A549 (cell line): ENCODE measurements around the gene ADAMTS2.

Source experiments
- CBX8 ChIP-seq: fragments of 200-600 bp; sonication (generic); IDR thresholded peaks from 2 replicates; pipeline ENCODE4 v1.6.1; 2016
- NFE2L2 ChIP-seq: fragments of 150-350 bp; conservative IDR thresholded peaks from 2 replicates; pipeline ENCODE4 v1.6.1; 2014; ENCODE audit warnings: low read length
- PHF8 ChIP-seq: fragments of 200-600 bp; sonication (generic); IDR thresholded peaks from 2 replicates; pipeline ENCODE4 v1.6.1; 2016; ENCODE audit warnings: low read depth, mild to moderate bottlenecking, antibody characterized with exemption, moderate library complexity, borderline replicate concordance
- RFX5 ChIP-seq: fragments of 450-650 bp; IDR thresholded peaks from 2 replicates; pipeline ENCODE4 v1.7.1; 2014; ENCODE audit warnings: antibody characterized with exemption, mild to moderate bottlenecking, moderate library complexity
- RNF2 ChIP-seq: fragments of 200-600 bp; sonication (generic); IDR thresholded peaks from 2 replicates; pipeline ENCODE4 v1.6.1; 2016; ENCODE audit warnings: low read depth, mild to moderate bottlenecking, antibody characterized with exemption, moderate library complexity, borderline replicate concordance
- SMC3 ChIP-seq: fragments of >200 bp; sonication (Bioruptor Twin); formaldehyde crosslinking; IDR thresholded peaks from 3 replicates; pipeline ENCODE4 v1.6.1; 2018; ENCODE audit warnings: inconsistent platforms
- SREBF2 ChIP-seq: fragments of 450-650 bp; IDR thresholded peaks from 2 replicates; pipeline ENCODE4 v1.6.1; 2014; ENCODE audit warnings: mild to moderate bottlenecking, moderate library complexity
- TF ChIP-seq, protein P1 (sequence below): fragments of >200 bp; sonication (Bioruptor Twin); formaldehyde crosslinking; IDR thresholded peaks from 3 replicates; pipeline ENCODE4 v1.5.1; 2016

- TF ChIP-seq, protein P1, sequence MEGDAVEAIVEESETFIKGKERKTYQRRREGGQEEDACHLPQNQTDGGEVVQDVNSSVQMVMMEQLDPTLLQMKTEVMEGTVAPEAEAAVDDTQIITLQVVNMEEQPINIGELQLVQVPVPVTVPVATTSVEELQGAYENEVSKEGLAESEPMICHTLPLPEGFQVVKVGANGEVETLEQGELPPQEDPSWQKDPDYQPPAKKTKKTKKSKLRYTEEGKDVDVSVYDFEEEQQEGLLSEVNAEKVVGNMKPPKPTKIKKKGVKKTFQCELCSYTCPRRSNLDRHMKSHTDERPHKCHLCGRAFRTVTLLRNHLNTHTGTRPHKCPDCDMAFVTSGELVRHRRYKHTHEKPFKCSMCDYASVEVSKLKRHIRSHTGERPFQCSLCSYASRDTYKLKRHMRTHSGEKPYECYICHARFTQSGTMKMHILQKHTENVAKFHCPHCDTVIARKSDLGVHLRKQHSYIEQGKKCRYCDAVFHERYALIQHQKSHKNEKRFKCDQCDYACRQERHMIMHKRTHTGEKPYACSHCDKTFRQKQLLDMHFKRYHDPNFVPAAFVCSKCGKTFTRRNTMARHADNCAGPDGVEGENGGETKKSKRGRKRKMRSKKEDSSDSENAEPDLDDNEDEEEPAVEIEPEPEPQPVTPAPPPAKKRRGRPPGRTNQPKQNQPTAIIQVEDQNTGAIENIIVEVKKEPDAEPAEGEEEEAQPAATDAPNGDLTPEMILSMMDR: no peak
- TF ChIP-seq SREBF2 (no peak), RNF2 (no peak), CBX8 (no peak), RFX5 (no peak), SMC3 (no peak), NFE2L2 (no peak), PHF8 (no peak)
These were observed 142.0 kb downstream of the ADAMTS2 start for GRCh38 chr5:179203248-179203647.
